ENCODE measurements around the gene AKR1C4. TPM values are rescaled to one million over a fixed set of nuclear protein-coding genes. Genes with fewer than 3 reads are reported as not detected.
"Not testable (repeated sequence)": the region's sequence is repeated elsewhere in the genome, so short reads cannot be mapped to it uniquely, and the experiment has no call there.

The AKR1C4 gene
- total RNA-seq, 4 donors from 2014 or later = not detected

DNA sequence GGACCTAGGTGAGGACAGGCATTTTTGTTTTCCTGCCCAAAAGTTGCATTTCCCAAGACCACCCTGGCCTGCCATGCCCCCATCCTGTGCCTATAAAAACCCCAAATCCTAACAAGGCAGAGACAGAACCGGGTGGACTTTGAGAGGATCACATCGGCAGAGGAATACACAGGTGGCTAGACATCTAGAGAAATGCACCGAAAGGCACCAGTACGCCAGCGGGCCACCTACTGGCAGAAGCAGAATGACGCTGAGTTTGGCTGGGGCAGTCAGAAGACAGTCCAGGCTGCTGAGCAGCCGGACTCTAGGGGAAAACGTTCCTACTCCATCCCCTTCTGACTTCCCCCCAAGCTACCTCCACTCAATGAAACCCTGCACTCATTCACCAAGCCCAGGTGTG, 2.8 kb downstream of the AKR1C4 start:
- Histone ChIP-seq H3K36me3 (no peaks in the 10 kb centered on the region), H3K9me3 (peaks cover 0 to 16% (median 0%) of the 10 kb centered on the region in 3 donors), H3K4me3 (no peak overlapping the region), H3K27ac (no peak overlapping the region), H3K4me1 (no peaks in the 10 kb centered on the region), H3K27me3 (no peaks in the 10 kb centered on the region)
- 67% methylated on average over 6 of the region's 8 CpGs; no CpG with 5 or more reads in 1 of the 2 donors for WGBS, 2 donors (ENCODE audit: low coverage in 1 of 2)
- no peak for TF ChIP-seq POLR2A (IDR thresholded peaks at IDR 0.05)
- TF ChIP-seq POLR2AphosphoS5 (IDR thresholded peaks at IDR 0.05) = no peak
- TF ChIP-seq, protein P1, sequence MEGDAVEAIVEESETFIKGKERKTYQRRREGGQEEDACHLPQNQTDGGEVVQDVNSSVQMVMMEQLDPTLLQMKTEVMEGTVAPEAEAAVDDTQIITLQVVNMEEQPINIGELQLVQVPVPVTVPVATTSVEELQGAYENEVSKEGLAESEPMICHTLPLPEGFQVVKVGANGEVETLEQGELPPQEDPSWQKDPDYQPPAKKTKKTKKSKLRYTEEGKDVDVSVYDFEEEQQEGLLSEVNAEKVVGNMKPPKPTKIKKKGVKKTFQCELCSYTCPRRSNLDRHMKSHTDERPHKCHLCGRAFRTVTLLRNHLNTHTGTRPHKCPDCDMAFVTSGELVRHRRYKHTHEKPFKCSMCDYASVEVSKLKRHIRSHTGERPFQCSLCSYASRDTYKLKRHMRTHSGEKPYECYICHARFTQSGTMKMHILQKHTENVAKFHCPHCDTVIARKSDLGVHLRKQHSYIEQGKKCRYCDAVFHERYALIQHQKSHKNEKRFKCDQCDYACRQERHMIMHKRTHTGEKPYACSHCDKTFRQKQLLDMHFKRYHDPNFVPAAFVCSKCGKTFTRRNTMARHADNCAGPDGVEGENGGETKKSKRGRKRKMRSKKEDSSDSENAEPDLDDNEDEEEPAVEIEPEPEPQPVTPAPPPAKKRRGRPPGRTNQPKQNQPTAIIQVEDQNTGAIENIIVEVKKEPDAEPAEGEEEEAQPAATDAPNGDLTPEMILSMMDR (IDR thresholded peaks at IDR 0.05) = no peak
- ATAC-seq = no peak

DNA sequence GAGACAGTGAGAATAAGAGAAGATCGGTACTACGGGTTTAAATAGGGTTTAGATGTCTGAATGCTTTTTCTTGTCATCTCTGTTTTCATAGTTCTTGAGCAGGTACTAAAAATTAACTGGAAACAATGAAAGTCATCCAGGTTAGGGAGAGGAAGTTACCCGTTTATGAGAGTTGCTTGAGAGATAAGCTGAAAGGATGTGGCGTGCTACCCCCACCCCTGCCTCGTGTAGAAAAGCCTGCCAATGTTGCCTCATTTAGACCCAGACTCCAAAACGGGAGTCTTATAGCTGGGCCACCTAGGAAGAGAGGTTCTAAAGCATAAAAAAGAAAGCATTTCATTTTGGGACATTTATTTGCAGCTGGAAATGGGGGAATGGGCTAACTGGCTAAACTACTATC, 10.2 kb downstream of the AKR1C4 start:
- H3K4me1 ChIP-seq = no peaks in the 10 kb centered on the region

DNA sequence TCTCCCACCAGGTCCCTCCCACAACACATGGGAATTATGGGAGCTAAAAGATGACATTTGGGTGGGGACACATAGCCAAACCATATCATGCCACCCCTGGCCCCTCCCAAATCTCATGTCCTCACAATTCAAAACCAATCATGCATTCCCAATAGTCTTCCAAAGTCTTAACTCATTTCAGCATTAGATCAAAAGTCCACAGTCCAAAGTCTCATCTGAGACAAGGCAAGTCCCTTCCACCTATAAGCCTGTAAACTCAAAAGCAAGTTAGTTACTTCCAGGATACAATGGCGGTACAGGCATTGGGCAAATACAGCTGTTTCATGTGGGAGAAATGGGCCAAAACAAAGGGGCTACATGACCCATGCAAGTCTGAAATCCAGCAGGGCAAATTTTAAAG, 13.1 kb downstream of the AKR1C4 start:
- H3K9me3 ChIP-seq, H3K36me3 ChIP-seq, H3K27ac ChIP-seq, ATAC-seq, H3K27me3 ChIP-seq, H3K4me1 ChIP-seq, H3K4me3 ChIP-seq: not testable (repeated sequence)
- 100% methylated on average over 1 of the region's 1 CpG; no CpG with 5 or more reads in 1 of the 2 donors for WGBS, 2 donors (ENCODE audit: low coverage in 1 of 2)

More for the DNA sequence above, 10.2 kb downstream of the AKR1C4 start:
- peaks cover 0 to 11% (median 0%) of the 10 kb centered on the region in 3 donors for H3K9me3 ChIP-seq
- no peaks in the 10 kb centered on the region for H3K27me3 ChIP-seq
- WGBS, 2 donors (ENCODE audit: low coverage in 1 of 2) = 60 to 63% methylated on average over 2 to 6 of the region's 6 CpGs
- no peak overlapping the region for H3K27ac ChIP-seq
- H3K36me3 ChIP-seq = no peaks in the 10 kb centered on the region
- no peak overlapping the region for H3K4me3 ChIP-seq
- TF ChIP-seq POLR2AphosphoS5 (IDR thresholded peaks at IDR 0.05) (no peak), EP300 (IDR thresholded peaks at IDR 0.05) (no peak), POLR2A (IDR thresholded peaks at IDR 0.05) (no peak)
- TF ChIP-seq, protein P1 (IDR thresholded peaks at IDR 0.05) = no peak
- ATAC-seq = no peak

DNA sequence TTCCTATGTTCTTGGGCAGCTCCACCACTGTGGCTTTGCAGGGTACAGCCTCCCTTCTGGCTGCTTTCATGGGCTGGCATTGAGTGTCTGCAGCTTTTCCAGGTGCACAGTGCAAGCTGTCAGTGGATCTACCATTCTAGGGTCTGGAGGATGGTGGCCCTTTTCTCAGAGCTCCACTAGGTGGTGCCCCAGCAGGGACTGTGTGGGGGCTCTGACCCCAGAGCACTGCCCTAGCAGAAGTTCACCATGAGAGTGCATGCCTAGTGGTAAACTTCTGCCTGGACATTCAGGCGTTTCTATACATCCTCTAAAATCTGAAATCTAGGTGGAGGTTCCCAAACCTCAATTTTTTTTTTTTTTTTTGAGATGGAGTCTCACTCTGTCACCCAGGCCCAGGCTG, 13.6 kb downstream of the AKR1C4 start:
- not testable (repeated sequence) for ATAC-seq, H3K4me1 ChIP-seq, H3K4me3 ChIP-seq, H3K27me3 ChIP-seq, H3K27ac ChIP-seq, H3K9me3 ChIP-seq, H3K36me3 ChIP-seq
- WGBS, 2 donors (ENCODE audit: low coverage in 1 of 2) = 71 to 100% methylated on average over 1 of the region's 1 CpG

DNA sequence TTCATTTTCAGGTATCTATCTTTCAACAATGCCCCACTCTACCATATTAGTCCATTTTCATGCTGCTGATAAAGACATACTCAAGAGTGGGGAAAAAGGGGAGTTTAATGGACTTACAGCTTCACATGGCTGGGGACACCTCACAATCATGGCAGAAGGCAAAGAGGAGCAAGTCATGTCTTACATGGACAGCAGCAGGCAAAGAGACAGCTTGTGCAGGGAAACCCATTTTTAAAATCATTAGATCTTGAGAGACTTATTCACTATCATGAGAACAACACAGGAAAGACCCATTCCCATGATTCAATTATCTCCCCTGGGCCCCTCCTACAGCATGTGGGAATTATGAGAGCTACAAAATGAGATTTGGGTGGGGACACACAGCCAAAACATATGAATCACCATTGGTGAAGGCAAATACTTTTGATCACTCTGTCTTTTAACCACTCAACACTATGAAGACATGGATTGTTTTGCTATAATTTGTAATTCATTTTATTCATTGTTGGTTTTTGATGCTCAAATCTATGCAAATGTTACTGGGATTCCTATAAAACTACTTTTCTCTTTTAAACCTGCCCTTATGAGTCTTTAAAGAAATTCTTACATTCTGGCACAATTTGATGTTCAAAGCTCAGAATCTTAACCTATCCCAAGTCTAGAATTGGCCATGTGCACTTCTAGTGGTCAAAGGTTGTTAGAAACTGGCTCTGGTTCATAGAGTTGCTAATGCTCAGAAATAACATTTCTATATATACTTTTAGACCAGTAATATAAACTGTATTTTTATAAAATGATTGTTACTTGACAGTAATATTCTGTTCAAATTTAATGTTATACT, 15.3 kb downstream of the AKR1C4 start:
- Histone ChIP-seq H3K36me3 (no peaks in the 10 kb centered on the region), H3K9me3 (no peaks in the 10 kb centered on the region), H3K4me3 (no peak overlapping the region), H3K4me1 (no peaks in the 10 kb centered on the region), H3K27me3 (no peaks in the 10 kb centered on the region), H3K27ac (no peak overlapping the region)
- ATAC-seq = no peak
- TF ChIP-seq, protein P1 (IDR thresholded peaks at IDR 0.05) = no peak
- no peak for TF ChIP-seq EP300 (IDR thresholded peaks at IDR 0.05)
- TF ChIP-seq POLR2AphosphoS5 (IDR thresholded peaks at IDR 0.05) = no peak
- TF ChIP-seq POLR2A (IDR thresholded peaks at IDR 0.05) = no peak

DNA sequence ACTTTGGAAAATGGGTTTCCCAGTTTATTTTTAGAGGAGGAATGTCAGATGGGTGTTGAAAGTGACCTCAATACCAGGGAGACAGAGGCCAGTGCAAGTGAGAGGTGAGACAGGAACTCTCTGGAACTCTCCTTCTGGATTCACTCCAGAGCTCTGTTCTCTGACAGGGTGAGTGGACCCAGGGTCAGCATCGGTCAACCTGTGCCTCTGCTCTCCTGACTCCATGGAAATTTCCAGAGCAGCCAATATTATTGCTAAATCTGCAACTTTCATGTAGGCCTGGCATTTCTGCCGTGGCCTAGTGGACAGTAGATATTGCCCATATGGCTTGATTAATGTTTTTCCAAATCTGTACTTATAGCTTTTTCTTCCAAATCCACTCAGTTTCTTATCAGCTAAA, 20.2 kb downstream of the AKR1C4 start:
- no peaks in the 10 kb centered on the region for H3K4me1 ChIP-seq
- no peaks in the 10 kb centered on the region for H3K27me3 ChIP-seq
- H3K36me3 ChIP-seq = no peaks in the 10 kb centered on the region
- TF ChIP-seq, protein P1 (IDR thresholded peaks at IDR 0.05) = no peak
- TF ChIP-seq POLR2A (IDR thresholded peaks at IDR 0.05) = no peak
- no peak for TF ChIP-seq POLR2AphosphoS5 (IDR thresholded peaks at IDR 0.05)
- no peak for TF ChIP-seq EP300 (IDR thresholded peaks at IDR 0.05)
- H3K4me3 ChIP-seq = no peak overlapping the region
- 38 to 50% methylated on average over 1 to 2 of the region's 2 CpGs for WGBS, 2 donors (ENCODE audit: low coverage in 1 of 2)
- no peak for ATAC-seq
- H3K27ac ChIP-seq = no peak overlapping the region
- H3K9me3 ChIP-seq = no peaks in the 10 kb centered on the region

All from gastroesophageal sphincter (tissue), 4 donors.